K562 (cell line): ENCODE measurements around the gene CAPN12. TPM values are rescaled to one million over a fixed set of nuclear protein-coding genes. Genes with fewer than 3 reads are reported as not detected.

Experiments used
- BRF1 ChIP-seq: IDR thresholded peaks from 3 replicates; pipeline ENCODE4 v1.6.1; 2011; ENCODE audit warnings: borderline replicate concordance, mild to moderate bottlenecking; ENCODE audit not compliant: insufficient read length; ENCODE audit errors: extremely low read depth
- CREB1 ChIP-seq, 2 experiments: sonication (generic) in 1 of 2; formaldehyde crosslinking in 1 of 2; IDR thresholded peaks; 2 replicates each; pipeline versions ENCODE4 v1.6.1 to v1.8.0; 2012 to 2022; ENCODE audit warnings: inconsistent platforms in 1 of 2, mild to moderate bottlenecking in 1 of 2, missing genetic modification reagents in 1 of 2, moderate library complexity in 1 of 2
- HNRNPH1 ChIP-seq: fragments of 200-400 bp; formaldehyde crosslinking; optimal IDR thresholded peaks from 2 replicates; pipeline ENCODE3; 2017; ENCODE audit warnings: low read depth, mild to moderate bottlenecking, low read length, moderate library complexity
- KAT7 ChIP-seq: sonication (generic); formaldehyde crosslinking; IDR thresholded peaks from 2 replicates; pipeline ENCODE4 v1.8.0; 2022; ENCODE audit warnings: missing genetic modification reagents, mild to moderate bottlenecking, borderline replicate concordance
- MCM5 ChIP-seq: fragments of 450-650 bp; IDR thresholded peaks from 2 replicates; pipeline ENCODE4 v1.6.1; 2016; ENCODE audit warnings: low read depth
- NFXL1 ChIP-seq: fragments of 450-650 bp; formaldehyde crosslinking; IDR thresholded peaks from 2 replicates; pipeline ENCODE4 v1.4.0; 2021; ENCODE audit warnings: mild to moderate bottlenecking
- NR2C2 ChIP-seq, 2 experiments: fragments of 200-800 bp in 1 of 2; sonication (Bioruptor generic) in 1 of 2; sonication (generic) in 1 of 2; formaldehyde crosslinking in 1 of 2; IDR thresholded peaks; 2 replicates each; pipeline versions ENCODE4 v1.6.1 to v1.8.0; 2016 to 2022; ENCODE audit warnings: mild to moderate bottlenecking in 1 of 2, missing compliant biosample characterization in 1 of 2, missing genetic modification characterization in 1 of 2, missing genetic modification reagents in 1 of 2
- PHF20 ChIP-seq: fragments of 450-650 bp; IDR thresholded peaks from 2 replicates; pipeline ENCODE4 v1.6.1; 2018; ENCODE audit not compliant: partially characterized antibody
- PML ChIP-seq: IDR thresholded peaks from 2 replicates; pipeline ENCODE4 v1.6.1; 2012; ENCODE audit warnings: low read length, inconsistent platforms
- SMARCE1 ChIP-seq: fragments of 450-650 bp; IDR thresholded peaks from 2 replicates; pipeline ENCODE4 v1.7.1; 2016; ENCODE audit warnings: mild to moderate bottlenecking
- XRCC5 ChIP-seq: fragments of 200-400 bp; formaldehyde crosslinking; IDR thresholded peaks from 2 replicates; pipeline ENCODE4 v1.6.1; 2017; ENCODE audit warnings: low read depth, mild to moderate bottlenecking, low read length
- YY1 ChIP-seq, 3 experiments: IDR thresholded peaks; 2 replicates each; pipeline ENCODE4 v1.6.1; 2011; ENCODE audit warnings: low read length in 2 of 3, mild to moderate bottlenecking in 2 of 3, moderate library complexity in 2 of 3, borderline replicate concordance in 1 of 3, control low read depth in 1 of 3, low read depth in 1 of 3; ENCODE audit not compliant: insufficient read depth in 3 of 3, insufficient replicate concordance in 2 of 3, control insufficient read depth in 1 of 3, insufficient read length in 1 of 3; ENCODE audit errors: extremely low read depth in 1 of 3
- ZC3H4 ChIP-seq: sonication (generic); formaldehyde crosslinking; IDR thresholded peaks from 2 replicates; pipeline ENCODE4 v1.9.0; 2021; ENCODE audit warnings: missing genetic modification reagents, borderline replicate concordance
- ZNF384 ChIP-seq: IDR thresholded peaks from 2 replicates; pipeline ENCODE4 v1.6.1; 2012; ENCODE audit warnings: low read depth, low read length, improper control_type of control experiment
- polyA plus RNA-seq, 8 experiments: library from polyadenylated mRNA; depleted of rRNA in 4 of 8; stranded (reverse) in 5 of 8; unstranded in 3 of 8; fragments of >200 nt; fragmentation: Nextera tagmentation in 2 of 8; fragmentation: Illumina TruSeq in 1 of 8; extraction: Ambion mirVana in 2 of 8; extraction: Trizol in 1 of 8; gene quantifications; 2 replicates each; pipeline versions ENCODE4 v1.2.1 to v1.2.3, GENCODE V29; 2011 to 2014; ENCODE audit warnings: inconsistent platforms in 1 of 8, missing spikeins in 1 of 8
- total RNA-seq, 7 experiments: library from RNA; depleted of rRNA in 6 of 7; stranded (reverse); fragments of >200 nt in 6 of 7; fragmentation: Illumina TruSeq in 2 of 7; extraction: Trizol in 2 of 7; gene quantifications; 2 replicates each; pipeline versions ENCODE4 v1.2.1 to v1.2.3, GENCODE V29; 2011 to 2021; ENCODE audit warnings: low replicate concordance in 1 of 7
- TF ChIP-seq, protein P1 (sequence below), 2 experiments: fragments of 450-650 bp; IDR thresholded peaks; 2 replicates each; pipeline ENCODE4 v1.6.1; 2016
- TF ChIP-seq, protein P2 (sequence below): sonication (generic); formaldehyde crosslinking; IDR thresholded peaks from 2 replicates; pipeline ENCODE4 v1.8.1; 2023; ENCODE audit warnings: mild to moderate bottlenecking, missing genetic modification reagents
- TF ChIP-seq, protein P3 (sequence below): fragments of 450-650 bp; IDR thresholded peaks from 2 replicates; pipeline ENCODE4 v1.7.0; 2016; ENCODE audit warnings: borderline replicate concordance
- TF ChIP-seq, protein P4 (sequence below), 2 experiments: fragments of 200-800 bp in 1 of 2; sonication (Bioruptor generic) in 1 of 2; sonication (generic) in 1 of 2; formaldehyde crosslinking in 1 of 2; IDR thresholded peaks in 1 of 2; conservative IDR thresholded peaks in 1 of 2; 2 replicates each; pipeline versions ENCODE4 v1.5.0 to v1.6.1; 2016 to 2020; ENCODE audit warnings: missing compliant biosample characterization in 1 of 2, missing genetic modification characterization in 1 of 2, missing genetic modification reagents in 1 of 2

Gene CAPN12
- total and polyA plus RNA-seq, 9 of the 15 experiments (the other 6 are each of a cell fraction or from before 2014, with no cell fraction given): 0.83 to 7.0 (median 1.6) TPM

DNA sequence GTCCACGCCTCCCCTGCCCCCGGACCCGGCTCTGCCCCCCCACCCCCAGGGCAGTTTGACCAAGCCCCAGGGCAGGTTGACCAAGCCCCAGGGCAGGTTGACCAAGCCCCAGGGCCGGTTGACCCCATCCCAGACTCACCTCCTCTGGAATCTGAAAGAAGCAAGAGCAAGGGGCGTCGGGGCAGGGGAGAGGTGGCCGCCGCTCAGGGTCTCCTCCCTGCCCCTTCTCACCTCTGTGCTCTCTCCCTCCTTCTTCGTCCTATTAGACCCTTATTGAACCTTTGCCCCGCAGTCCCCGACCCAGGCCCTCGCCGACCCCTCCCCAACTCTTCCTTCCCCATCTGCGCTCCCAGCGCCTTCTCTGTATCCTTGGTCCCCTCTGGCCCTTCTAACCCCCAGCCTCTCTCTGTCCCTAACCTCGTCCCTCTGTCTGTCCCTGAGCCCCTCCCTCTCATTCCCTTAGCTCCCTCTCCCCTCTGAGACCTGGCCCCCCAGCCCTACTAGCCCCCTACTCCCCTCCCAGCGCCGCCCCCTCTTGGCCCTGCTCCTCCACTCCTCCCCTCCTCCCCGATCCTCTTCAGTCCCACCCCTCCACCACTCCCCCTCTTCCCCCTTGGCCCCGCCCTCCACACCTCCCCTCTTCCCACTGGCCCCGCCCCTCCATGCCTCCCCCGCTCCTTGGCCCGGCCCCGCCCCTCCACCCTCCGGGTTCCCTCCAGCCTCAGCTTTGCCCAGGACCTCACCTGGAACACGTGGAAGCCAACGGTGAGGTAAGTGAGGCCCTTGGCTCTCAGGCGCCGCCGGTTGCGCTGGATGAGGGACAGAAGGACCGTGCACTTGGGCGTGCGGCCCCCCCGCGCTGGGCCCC lies 7.6 kb downstream of the CAPN12 start (continued):
- TF ChIP-seq, protein P1, sequence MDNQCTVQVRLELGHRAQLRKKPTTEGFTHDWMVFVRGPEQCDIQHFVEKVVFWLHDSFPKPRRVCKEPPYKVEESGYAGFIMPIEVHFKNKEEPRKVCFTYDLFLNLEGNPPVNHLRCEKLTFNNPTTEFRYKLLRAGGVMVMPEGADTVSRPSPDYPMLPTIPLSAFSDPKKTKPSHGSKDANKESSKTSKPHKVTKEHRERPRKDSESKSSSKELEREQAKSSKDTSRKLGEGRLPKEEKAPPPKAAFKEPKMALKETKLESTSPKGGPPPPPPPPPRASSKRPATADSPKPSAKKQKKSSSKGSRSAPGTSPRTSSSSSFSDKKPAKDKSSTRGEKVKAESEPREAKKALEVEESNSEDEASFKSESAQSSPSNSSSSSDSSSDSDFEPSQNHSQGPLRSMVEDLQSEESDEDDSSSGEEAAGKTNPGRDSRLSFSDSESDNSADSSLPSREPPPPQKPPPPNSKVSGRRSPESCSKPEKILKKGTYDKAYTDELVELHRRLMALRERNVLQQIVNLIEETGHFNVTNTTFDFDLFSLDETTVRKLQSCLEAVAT (IDR thresholded peaks at IDR 0.05): no peak
- TF ChIP-seq BRF1 (no peak), PHF20 (no peak), YY1 (IDR thresholded peaks at IDR 0.05; ENCODE audit: borderline replicate concordance in 1 of 3, control insufficient read depth in 1 of 3, extremely low read depth in 1 of 3, insufficient read depth in 3 of 3, insufficient read length in 1 of 3, insufficient replicate concordance in 2 of 3, low read depth in 1 of 3, low read length in 2 of 3) (no peak), PML (no peak), CREB1 (IDR thresholded peaks at IDR 0.05) (no peak), CREB1 (CRISPR knock-in tag; IDR thresholded peaks at IDR 0.05) (no peak), NFXL1 (no peak), XRCC5 (no peak), MCM5 (no peak), SMARCE1 (0 out of 2 replicates have a peak, but pooled peaks have one; percentile 45), HNRNPH1 (no peak), ZC3H4 (CRISPR knock-in tag) (0 out of 2 replicates have a peak, but pooled peaks have one; percentile 61), ZNF384 (no peak), KAT7 (no peak), NR2C2 (CRISPR knock-in tag; IDR thresholded peaks at IDR 0.05) (no peak), NR2C2 (tag; IDR thresholded peaks at IDR 0.05) (peak; percentile 24; the same call in 1 of the 2 replicates)
- TF ChIP-seq, protein P2, sequence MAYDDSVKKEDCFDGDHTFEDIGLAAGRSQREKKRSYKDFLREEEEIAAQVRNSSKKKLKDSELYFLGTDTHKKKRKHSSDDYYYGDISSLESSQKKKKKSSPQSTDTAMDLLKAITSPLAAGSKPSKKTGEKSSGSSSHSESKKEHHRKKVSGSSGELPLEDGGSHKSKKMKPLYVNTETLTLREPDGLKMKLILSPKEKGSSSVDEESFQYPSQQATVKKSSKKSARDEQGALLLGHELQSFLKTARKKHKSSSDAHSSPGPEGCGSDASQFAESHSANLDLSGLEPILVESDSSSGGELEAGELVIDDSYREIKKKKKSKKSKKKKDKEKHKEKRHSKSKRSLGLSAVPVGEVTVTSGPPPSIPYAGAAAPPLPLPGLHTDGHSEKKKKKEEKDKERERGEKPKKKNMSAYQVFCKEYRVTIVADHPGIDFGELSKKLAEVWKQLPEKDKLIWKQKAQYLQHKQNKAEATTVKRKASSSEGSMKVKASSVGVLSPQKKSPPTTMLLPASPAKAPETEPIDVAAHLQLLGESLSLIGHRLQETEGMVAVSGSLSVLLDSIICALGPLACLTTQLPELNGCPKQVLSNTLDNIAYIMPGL (CRISPR knock-in tag): no peak
- TF ChIP-seq, protein P3, sequence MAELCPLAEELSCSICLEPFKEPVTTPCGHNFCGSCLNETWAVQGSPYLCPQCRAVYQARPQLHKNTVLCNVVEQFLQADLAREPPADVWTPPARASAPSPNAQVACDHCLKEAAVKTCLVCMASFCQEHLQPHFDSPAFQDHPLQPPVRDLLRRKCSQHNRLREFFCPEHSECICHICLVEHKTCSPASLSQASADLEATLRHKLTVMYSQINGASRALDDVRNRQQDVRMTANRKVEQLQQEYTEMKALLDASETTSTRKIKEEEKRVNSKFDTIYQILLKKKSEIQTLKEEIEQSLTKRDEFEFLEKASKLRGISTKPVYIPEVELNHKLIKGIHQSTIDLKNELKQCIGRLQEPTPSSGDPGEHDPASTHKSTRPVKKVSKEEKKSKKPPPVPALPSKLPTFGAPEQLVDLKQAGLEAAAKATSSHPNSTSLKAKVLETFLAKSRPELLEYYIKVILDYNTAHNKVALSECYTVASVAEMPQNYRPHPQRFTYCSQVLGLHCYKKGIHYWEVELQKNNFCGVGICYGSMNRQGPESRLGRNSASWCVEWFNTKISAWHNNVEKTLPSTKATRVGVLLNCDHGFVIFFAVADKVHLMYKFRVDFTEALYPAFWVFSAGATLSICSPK: peak; percentile 83; the same call in 1 of the 2 replicates
- TF ChIP-seq, protein P4, sequence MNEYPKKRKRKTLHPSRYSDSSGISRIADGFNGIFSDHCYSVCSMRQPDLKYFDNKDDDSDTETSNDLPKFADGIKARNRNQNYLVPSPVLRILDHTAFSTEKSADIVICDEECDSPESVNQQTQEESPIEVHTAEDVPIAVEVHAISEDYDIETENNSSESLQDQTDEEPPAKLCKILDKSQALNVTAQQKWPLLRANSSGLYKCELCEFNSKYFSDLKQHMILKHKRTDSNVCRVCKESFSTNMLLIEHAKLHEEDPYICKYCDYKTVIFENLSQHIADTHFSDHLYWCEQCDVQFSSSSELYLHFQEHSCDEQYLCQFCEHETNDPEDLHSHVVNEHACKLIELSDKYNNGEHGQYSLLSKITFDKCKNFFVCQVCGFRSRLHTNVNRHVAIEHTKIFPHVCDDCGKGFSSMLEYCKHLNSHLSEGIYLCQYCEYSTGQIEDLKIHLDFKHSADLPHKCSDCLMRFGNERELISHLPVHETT (CRISPR knock-in tag; conservative IDR thresholded peaks at IDR 0.05 in 1 of 2, IDR thresholded peaks at IDR 0.05 in 1 of 2): 0 out of 4 replicates have a peak, but pooled peaks of 1 of the 2 experiments have one; percentile 44
